GM12878 (cell line): ENCODE measurements around the gene CSNK1G1. TPM values are rescaled to one million over a fixed set of nuclear protein-coding genes. Genes with fewer than 3 reads are reported as not detected.

Experiments
- ATAC-seq: fragments of 200-7000 bp; cut with Tn5 transposase; 3 replicates; pipeline ENCODE4 v1.9.1; 2020; ENCODE audit warnings: mild to moderate bottlenecking, moderate library complexity
- BruUV-seq: library from RNA; stranded (reverse); fragments of 400-500 nt; replicated peaks from 2 replicates; lab custom pipeline; 2021; lab: Mats Ljungman, UMichigan
- CTCF ChIA-PET: fragments of 300-600 bp; sonication (Branson Sonifier 250); formaldehyde crosslinking; extraction: SDS; loops from one replicate; lab custom pipeline; 2021; ENCODE audit warnings: inconsistent platforms; lab: Yijun Ruan, JAX
- POLR2A ChIA-PET: fragments of 350-600 bp; formaldehyde crosslinking; extraction: SDS; loops from one replicate; lab custom pipeline; 2021; ENCODE audit warnings: inconsistent platforms; lab: Charles Lee
- RAD21 ChIA-PET: fragments of 300-600 bp; sonication (Branson Sonifier 250); formaldehyde crosslinking; loops from one replicate; lab custom pipeline; 2023; ENCODE audit warnings: antibody characterized with exemption; ENCODE audit not compliant: unreplicated experiment; lab: Charles Lee
- SMC1A ChIA-PET: fragments of 300-600 bp; sonication (Branson Sonifier 250); formaldehyde crosslinking; loops from one replicate; lab custom pipeline; 2023; ENCODE audit not compliant: unreplicated experiment, uncharacterized antibody; lab: Charles Lee
- DNase-seq: peaks from one replicate; pipeline ENCODE4 v3.0.0-alpha.2; 2011; ENCODE audit warnings: low read depth, low spot score
- FAIRE-seq: peaks from 3 replicates; lab custom pipeline; 2011; peaks lifted over from hg19 to GRCh38; lab: Jason Lieb, UNC
- H2AFZ ChIP-seq: 2 replicates; pipeline ENCODE4 v1.6.0; 2011; ENCODE audit warnings: low read depth, low read length, control low read depth; ENCODE audit not compliant: control insufficient read depth
- H3K27ac ChIP-seq: 2 replicates; pipeline ENCODE4 v1.5.1; 2011; ENCODE audit warnings: control low read depth; ENCODE audit not compliant: control insufficient read depth, insufficient read depth
- H3K27me3 ChIP-seq, 2 experiments: replicated peaks in 1 of 2; 2 replicates each; pipeline versions ENCODE4 v1.6.0 to v1.6.1; 2011; ENCODE audit warnings: low read length in 1 of 2; ENCODE audit not compliant: control insufficient read depth in 2 of 2, insufficient read depth in 2 of 2
- H3K36me3 ChIP-seq, 2 experiments: 2 replicates each; pipeline ENCODE4 v1.5.1; 2011; ENCODE audit warnings: low read length in 1 of 2; ENCODE audit not compliant: control insufficient read depth in 2 of 2, insufficient read depth in 2 of 2
- H3K4me1 ChIP-seq: 2 replicates; pipeline ENCODE4 v1.6.1; 2011; ENCODE audit warnings: mild to moderate bottlenecking, low read length, moderate library complexity, mixed read lengths; ENCODE audit not compliant: control insufficient read depth, insufficient read depth
- H3K4me2 ChIP-seq: 2 replicates; pipeline ENCODE4 v1.6.0; 2011; ENCODE audit warnings: control low read depth; ENCODE audit not compliant: control insufficient read depth, insufficient read depth
- H3K4me3 ChIP-seq: fragments of 200-600 bp; sonication (generic); 2 replicates; pipeline ENCODE4 v1.5.1; 2016
- H3K79me2 ChIP-seq: 2 replicates; pipeline ENCODE4 v1.6.0; 2011; ENCODE audit warnings: low read length; ENCODE audit not compliant: control insufficient read depth, insufficient read depth
- H3K9ac ChIP-seq: 2 replicates; pipeline ENCODE4 v1.8.0; 2011; ENCODE audit warnings: low read length, control low read depth, mixed read lengths; ENCODE audit not compliant: control insufficient read depth, insufficient read depth
- H3K9me3 ChIP-seq: replicated peaks from 3 replicates; pipeline ENCODE4 v1.5.1; 2011; ENCODE audit warnings: mild to moderate bottlenecking, low read length; ENCODE audit not compliant: control insufficient read depth, insufficient read depth
- H4K20me1 ChIP-seq: 2 replicates; pipeline ENCODE4 v1.6.0; 2011; ENCODE audit not compliant: control insufficient read depth, insufficient read depth
- ASH2L ChIP-seq: fragments of 300-600, 200-600 bp; sonication (generic); IDR thresholded peaks from 2 replicates; pipeline ENCODE4 v1.6.1; 2017; ENCODE audit warnings: low read depth, mild to moderate bottlenecking, borderline replicate concordance
- BACH1 ChIP-seq: fragments of 450-650 bp; IDR thresholded peaks from 2 replicates; pipeline ENCODE4 v1.6.1; 2017; ENCODE audit warnings: mild to moderate bottlenecking, borderline replicate concordance
- CEBPZ ChIP-seq: fragments of 150-350 bp; IDR thresholded peaks from 2 replicates; pipeline ENCODE4 v1.6.1; 2016; ENCODE audit warnings: low read depth, low read length
- CREB1 ChIP-seq: IDR thresholded peaks from 2 replicates; pipeline ENCODE4 v1.6.1; 2012; ENCODE audit warnings: low read depth, mild to moderate bottlenecking, inconsistent platforms
- JUNB ChIP-seq: IDR thresholded peaks from 2 replicates; pipeline ENCODE4 v1.6.1; 2016; ENCODE audit warnings: antibody characterized with exemption, mild to moderate bottlenecking
- MTA3 ChIP-seq: IDR thresholded peaks from 2 replicates; pipeline ENCODE4 v1.6.1; 2012; ENCODE audit warnings: low read length, inconsistent platforms, borderline replicate concordance
- NFYA ChIP-seq: IDR thresholded peaks from 2 replicates; pipeline ENCODE4 v1.6.1; 2011; ENCODE audit warnings: low read depth, mild to moderate bottlenecking, low read length, improper control_type of control experiment, borderline replicate concordance
- NFYB ChIP-seq: IDR thresholded peaks from 2 replicates; pipeline ENCODE4 v1.6.1; 2011; ENCODE audit warnings: low read depth, mild to moderate bottlenecking, low read length, improper control_type of control experiment, moderate library complexity; ENCODE audit not compliant: insufficient read depth
- RELA ChIP-seq: fragments of 450-650 bp; IDR thresholded peaks from 2 replicates; pipeline ENCODE4 v1.8.0; 2014; ENCODE audit warnings: borderline replicate concordance; ENCODE audit not compliant: partially characterized antibody
- WGBS: methylation state at CpG from one replicate; pipeline ENCODE4 v1.1.6; 2016; ENCODE audit warnings: low lambda C conversion rate; ENCODE audit not compliant: insufficient replicate concordance, insufficient coverage; ENCODE audit errors: missing lambda C conversion rate; 5-methylcytosine and 5-hydroxymethylcytosine counted together
- in situ Hi-C: fragments of 300-500 bp; cut with MboI; formaldehyde crosslinking; loops from 9 replicates; pipeline ENCODE4 v1.14.3; 2018; ENCODE audit warnings: mixed read lengths
- intact Hi-C: fragments of 100-400 bp; cut with micrococcal nuclease; formaldehyde crosslinking; loops from one replicate; pipeline ENCODE4 v1.14.2; 2022; ENCODE audit not compliant: unreplicated experiment
- polyA plus RNA-seq, 11 experiments: library from polyadenylated mRNA; depleted of rRNA in 4 of 11; unstranded in 6 of 11; stranded (reverse) in 5 of 11; fragments of >200 nt; fragmentation: Nextera tagmentation in 4 of 11; fragmentation: Illumina TruSeq in 1 of 11; extraction: Ambion mirVana in 4 of 11; extraction: Trizol in 1 of 11; gene quantifications; 1 replicate in 1 of 11; 2 replicates in 10 of 11; pipeline versions ENCODE4 v1.2.1 to v1.2.3, GENCODE V29; 2011 to 2016; ENCODE audit warnings: inconsistent platforms in 2 of 11, missing spikeins in 2 of 11, low read depth in 1 of 11
- total RNA-seq, 4 experiments: library from RNA; depleted of rRNA in 3 of 4; stranded (reverse); fragments of >200 nt in 3 of 4; fragmentation: Illumina TruSeq in 1 of 4; extraction: Trizol in 1 of 4; gene quantifications; 2 replicates each; pipeline versions ENCODE4 v1.2.1 to v1.2.3, GENCODE V29; 2013 to 2021

CSNK1G1 gene
- total and polyA plus RNA-seq, 10 of the 15 experiments (the other 5 are each of a cell fraction or from before 2014, with no cell fraction given) = 6.1 to 23.4 (median 15.3) TPM

GRCh38 chr15:64337761-64338160 lies 18.2 kb downstream of the CSNK1G1 start:
- SMC1A ChIA-PET = interaction anchor here (0.7 to 1.5 kb wide), 4 partner anchors 12 to 419 kb away, joined by 3 to 4 read pairs (median 3); no protein-coding TSS in a partner anchor
- Histone ChIP-seq H3K4me3 (no peak overlapping the region), H3K4me1 (no peaks in the 10 kb centered on the region), H3K9ac (no peak overlapping the region), H3K4me2 (no peak overlapping the region), H3K27me3 (no peaks in the 10 kb centered on the region), H3K36me3 (no peaks in the 10 kb centered on the region; a peak in 3 of 4 replicates), H3K79me2 (no peaks in the 10 kb centered on the region; the same call in none of the 2 replicates), H3K9me3 (no peaks in the 10 kb centered on the region; the same call in 2 of the 3 replicates), H2AFZ (no peak overlapping the region), H4K20me1 (no peaks in the 10 kb centered on the region), H3K27ac (no peak overlapping the region)
- in situ Hi-C loops (no loop called here), intact Hi-C loops (no loop called here)
- no peak for DNase-seq
- POLR2A ChIA-PET = interaction anchor here (0.9 to 1.0 kb wide), 2 partner anchors 11 to 13 kb away, joined by 3 to 4 read pairs; no protein-coding TSS in a partner anchor
- no peak for ATAC-seq
- CTCF ChIA-PET = interaction anchor here (0.6 to 1.4 kb wide), 3 partner anchors 13 to 316 kb away, joined by 3 to 4 read pairs (median 4); no protein-coding TSS in a partner anchor
- RAD21 ChIA-PET = no interaction called here
- no peak for FAIRE-seq
- TF ChIP-seq CEBPZ (no peak), MTA3 (no peak), JUNB (no peak), NFYA (no peak), NFYB (no peak), CREB1 (no peak), BACH1 (no peak), ASH2L (no peak), RELA (no peak)
- BruUV-seq = no TSS peak
- WGBS = 97% methylated on average over 2 of the region's 2 CpGs
